ENCODE data around the gene PARN. TPM values are rescaled to one million over a fixed set of nuclear protein-coding genes. Genes with fewer than 3 reads are reported as not detected.
"Not testable (repeated sequence)": the region's sequence is repeated elsewhere in the genome, so short reads cannot be mapped to it uniquely, and the experiment has no call there.

PARN gene
- total RNA-seq, 1 experiment from 2014 or later: 57.8 TPM

DNA sequence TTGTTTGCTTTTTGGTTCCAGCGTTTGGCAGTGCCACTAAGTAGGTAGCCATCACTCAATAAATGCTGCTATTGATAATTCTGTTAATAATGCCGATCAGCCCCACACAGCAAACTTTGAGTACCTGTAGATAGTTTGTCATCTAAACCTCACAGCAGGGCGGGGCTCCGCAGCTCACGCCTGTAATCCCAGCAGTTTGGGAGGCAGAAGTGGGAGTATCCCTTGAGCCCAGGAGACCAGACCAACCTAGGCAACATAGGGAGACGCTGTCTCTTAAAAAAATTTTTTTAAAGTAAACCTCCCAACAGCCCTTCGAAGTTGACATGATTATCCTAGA, 4.3 kb upstream of the PARN start:
- H3K4me3 ChIP-seq (ENCODE audit: low read depth in 2 of 2, low read length in 2 of 2): peak overlapping the region; percentile 88 to 99
- TF ChIP-seq, protein P1, sequence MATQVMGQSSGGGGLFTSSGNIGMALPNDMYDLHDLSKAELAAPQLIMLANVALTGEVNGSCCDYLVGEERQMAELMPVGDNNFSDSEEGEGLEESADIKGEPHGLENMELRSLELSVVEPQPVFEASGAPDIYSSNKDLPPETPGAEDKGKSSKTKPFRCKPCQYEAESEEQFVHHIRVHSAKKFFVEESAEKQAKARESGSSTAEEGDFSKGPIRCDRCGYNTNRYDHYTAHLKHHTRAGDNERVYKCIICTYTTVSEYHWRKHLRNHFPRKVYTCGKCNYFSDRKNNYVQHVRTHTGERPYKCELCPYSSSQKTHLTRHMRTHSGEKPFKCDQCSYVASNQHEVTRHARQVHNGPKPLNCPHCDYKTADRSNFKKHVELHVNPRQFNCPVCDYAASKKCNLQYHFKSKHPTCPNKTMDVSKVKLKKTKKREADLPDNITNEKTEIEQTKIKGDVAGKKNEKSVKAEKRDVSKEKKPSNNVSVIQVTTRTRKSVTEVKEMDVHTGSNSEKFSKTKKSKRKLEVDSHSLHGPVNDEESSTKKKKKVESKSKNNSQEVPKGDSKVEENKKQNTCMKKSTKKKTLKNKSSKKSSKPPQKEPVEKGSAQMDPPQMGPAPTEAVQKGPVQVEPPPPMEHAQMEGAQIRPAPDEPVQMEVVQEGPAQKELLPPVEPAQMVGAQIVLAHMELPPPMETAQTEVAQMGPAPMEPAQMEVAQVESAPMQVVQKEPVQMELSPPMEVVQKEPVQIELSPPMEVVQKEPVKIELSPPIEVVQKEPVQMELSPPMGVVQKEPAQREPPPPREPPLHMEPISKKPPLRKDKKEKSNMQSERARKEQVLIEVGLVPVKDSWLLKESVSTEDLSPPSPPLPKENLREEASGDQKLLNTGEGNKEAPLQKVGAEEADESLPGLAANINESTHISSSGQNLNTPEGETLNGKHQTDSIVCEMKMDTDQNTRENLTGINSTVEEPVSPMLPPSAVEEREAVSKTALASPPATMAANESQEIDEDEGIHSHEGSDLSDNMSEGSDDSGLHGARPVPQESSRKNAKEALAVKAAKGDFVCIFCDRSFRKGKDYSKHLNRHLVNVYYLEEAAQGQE (IDR thresholded peaks at IDR 0.05; ENCODE audit: insufficient read depth in 1 of 2, low read depth in 2 of 2, low read length in 1 of 2): no peak
- ChIA-PET CTCF (interaction anchor here (0.5 kb wide), 1 partner anchor 12 kb away, joined by 6 read pairs; no protein-coding TSS in a partner anchor), POLR2A (no interaction called here)
- H3K27ac ChIP-seq (ENCODE audit: low read length): peak overlapping the region; percentile 95
- H3K36me3 ChIP-seq (ENCODE audit: control insufficient read depth, insufficient read depth, low read length): no peaks in the 10 kb centered on the region; the same call in 1 of the 2 replicates
- DNase-seq (ENCODE audit: low read depth, low spot score) (no peak), ATAC-seq (no peak)
- BruUV-seq (replicated peaks): no TSS peak
- peaks cover 39% of the 10 kb centered on the region for H3K4me1 ChIP-seq (ENCODE audit: control insufficient read depth, insufficient read depth, low read length)
- in situ Hi-C loops (cut with HindIII; ENCODE audit: low pct_unique_long_range_greater_than_20kb, low sequenced_read_pairs) (no loop called here), intact Hi-C loops (cut with micrococcal nuclease; ENCODE audit: unreplicated experiment) (loop anchor here (5.0 kb wide), 1 partner anchor 332 kb away; no protein-coding TSS in a partner anchor)
- H3K27me3 ChIP-seq (ENCODE audit: control insufficient read depth, insufficient read depth, low read length): no peaks in the 10 kb centered on the region
- no peaks in the 10 kb centered on the region for H3K9me3 ChIP-seq (ENCODE audit: control insufficient read depth, insufficient read depth, low read depth, low read length)

DNA sequence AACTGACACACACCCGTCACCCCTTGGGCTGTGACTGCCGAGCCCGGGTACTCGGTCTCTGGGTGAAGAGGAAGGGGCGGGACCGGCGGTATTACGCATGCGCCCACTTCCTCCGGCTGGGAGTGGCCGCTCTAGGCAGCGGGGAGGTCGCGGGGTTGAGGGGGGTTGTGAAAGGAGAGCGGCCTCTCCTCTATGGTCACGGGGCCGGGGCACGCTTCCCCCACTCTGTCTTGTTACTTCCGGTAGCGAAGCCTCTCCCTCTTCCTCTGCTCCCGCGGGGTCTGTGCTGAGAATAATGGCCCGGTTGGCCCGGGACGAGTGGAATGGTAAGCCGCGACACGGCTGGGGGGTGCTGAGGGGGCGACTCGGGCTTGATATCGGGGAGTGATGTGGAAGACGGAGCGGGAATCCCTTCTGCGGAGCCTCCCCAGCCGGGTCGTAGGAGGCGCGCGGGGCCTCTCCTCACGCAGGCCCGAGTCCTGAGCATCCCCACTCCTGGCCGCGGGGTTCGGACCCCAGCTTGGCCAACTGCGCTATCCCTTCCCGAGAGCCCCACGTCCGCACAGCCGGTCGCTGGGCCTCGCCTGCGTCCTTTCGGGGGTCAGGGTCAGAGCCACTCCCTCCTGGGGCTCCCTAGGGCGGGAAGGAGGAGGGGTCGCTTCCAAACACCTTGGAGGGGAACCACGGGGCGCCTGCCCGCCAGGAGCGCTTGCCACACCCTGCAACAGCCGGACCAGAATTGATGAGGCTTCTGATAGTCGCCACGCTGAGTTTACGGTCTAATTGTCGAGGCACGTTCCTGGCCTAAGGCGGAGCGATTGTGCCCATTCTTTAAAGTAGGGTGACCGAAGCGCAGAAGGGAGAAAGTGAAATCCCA, 2.9 kb upstream of the PARN start, which contains the start of gene BFAR:
Gene BFAR, plus strand, starts transcription at position 259 of the 877 bp plus-strand sequence. CDS start 11,396 bp downstream, outside the sequence.
- TSS peak; percentile 78 for BruUV-seq (replicated peaks)
- no peaks in the 10 kb centered on the region for H3K27me3 ChIP-seq (ENCODE audit: control insufficient read depth, insufficient read depth, low read length)
- DNase-seq (ENCODE audit: low read depth, low spot score) (peak; percentile 94), ATAC-seq (peak; percentile 90)
- in situ Hi-C loops (cut with HindIII; ENCODE audit: low pct_unique_long_range_greater_than_20kb, low sequenced_read_pairs) (no loop called here), intact Hi-C loops (cut with micrococcal nuclease; ENCODE audit: unreplicated experiment) (loop anchor here (5.0 kb wide), 1 partner anchor 331 kb away; no protein-coding TSS in a partner anchor)
- H3K4me1 ChIP-seq (ENCODE audit: control insufficient read depth, insufficient read depth, low read length): peaks cover 46% of the 10 kb centered on the region
- peak; percentile 91 for TF ChIP-seq SIN3A (IDR thresholded peaks at IDR 0.05; ENCODE audit: borderline replicate concordance, insufficient read depth, low read depth, low read length)
- TF ChIP-seq, protein P1 (IDR thresholded peaks at IDR 0.05; ENCODE audit: insufficient read depth in 1 of 2, low read depth in 2 of 2, low read length in 1 of 2): 0 out of 4 replicates have a peak, but pooled peaks of 1 of the 2 experiments have one; percentile 23
- peak; percentile 20; the same call in 1 of the 2 replicates for TF ChIP-seq TCF7L2 (IDR thresholded peaks at IDR 0.05; ENCODE audit: low read depth, low read length)
- peak; percentile 100 for TF ChIP-seq POLR2AphosphoS5 (IDR thresholded peaks at IDR 0.05; ENCODE audit: low read depth, low read length)
- TF ChIP-seq, protein P2, sequence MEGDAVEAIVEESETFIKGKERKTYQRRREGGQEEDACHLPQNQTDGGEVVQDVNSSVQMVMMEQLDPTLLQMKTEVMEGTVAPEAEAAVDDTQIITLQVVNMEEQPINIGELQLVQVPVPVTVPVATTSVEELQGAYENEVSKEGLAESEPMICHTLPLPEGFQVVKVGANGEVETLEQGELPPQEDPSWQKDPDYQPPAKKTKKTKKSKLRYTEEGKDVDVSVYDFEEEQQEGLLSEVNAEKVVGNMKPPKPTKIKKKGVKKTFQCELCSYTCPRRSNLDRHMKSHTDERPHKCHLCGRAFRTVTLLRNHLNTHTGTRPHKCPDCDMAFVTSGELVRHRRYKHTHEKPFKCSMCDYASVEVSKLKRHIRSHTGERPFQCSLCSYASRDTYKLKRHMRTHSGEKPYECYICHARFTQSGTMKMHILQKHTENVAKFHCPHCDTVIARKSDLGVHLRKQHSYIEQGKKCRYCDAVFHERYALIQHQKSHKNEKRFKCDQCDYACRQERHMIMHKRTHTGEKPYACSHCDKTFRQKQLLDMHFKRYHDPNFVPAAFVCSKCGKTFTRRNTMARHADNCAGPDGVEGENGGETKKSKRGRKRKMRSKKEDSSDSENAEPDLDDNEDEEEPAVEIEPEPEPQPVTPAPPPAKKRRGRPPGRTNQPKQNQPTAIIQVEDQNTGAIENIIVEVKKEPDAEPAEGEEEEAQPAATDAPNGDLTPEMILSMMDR (IDR thresholded peaks at IDR 0.05): no peak
- ChIA-PET CTCF (no interaction called here), POLR2A (no interaction called here)
- H3K27ac ChIP-seq (ENCODE audit: low read length): peak within 1 kb of the TSS; percentile 99
- peaks cover 8% of the 10 kb centered on the region for H3K36me3 ChIP-seq (ENCODE audit: control insufficient read depth, insufficient read depth, low read length)
- no peaks in the 10 kb centered on the region for H3K9me3 ChIP-seq (ENCODE audit: control insufficient read depth, insufficient read depth, low read depth, low read length)
- H3K4me3 ChIP-seq (ENCODE audit: low read depth in 2 of 2, low read length in 2 of 2): peak within 1 kb of the TSS; percentile 88 to 99

DNA sequence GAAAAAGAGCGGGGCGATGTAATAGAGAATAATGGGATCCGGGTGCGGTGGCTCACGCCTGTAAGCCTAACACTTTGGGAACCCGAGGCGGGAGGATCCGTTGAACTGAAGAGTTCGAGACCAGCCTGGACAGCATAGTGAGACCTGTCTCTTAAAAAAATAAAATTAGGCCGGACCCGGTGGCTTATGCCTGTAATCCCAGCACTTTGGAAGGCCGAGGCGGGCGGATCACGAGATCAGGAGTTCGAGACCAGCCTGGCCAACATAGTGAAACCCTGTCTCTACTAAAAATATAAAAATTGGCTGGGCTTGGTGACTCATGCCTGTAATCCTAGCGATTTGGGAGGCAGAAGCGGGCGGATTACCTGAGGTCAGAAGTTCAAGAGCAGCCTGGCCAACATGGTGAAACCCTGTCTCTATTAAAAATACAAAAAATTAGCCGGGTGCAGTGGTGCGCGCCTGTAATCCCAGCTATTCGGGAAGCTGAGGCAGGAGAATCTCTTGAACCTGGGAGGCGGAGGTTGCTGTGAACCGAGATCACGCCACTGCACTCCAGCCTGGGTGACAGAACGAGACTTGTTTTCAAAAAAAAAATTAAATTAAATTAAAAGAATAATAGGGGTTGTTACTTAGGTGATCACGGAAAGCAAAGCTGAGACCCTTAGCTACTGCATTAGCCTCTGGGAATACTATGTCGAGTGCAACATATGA, 715 bp upstream of the PARN start:
- intact Hi-C loops (cut with micrococcal nuclease; ENCODE audit: unreplicated experiment): loop anchor here (5.0 kb wide), 1 partner anchor 328 kb away; no protein-coding TSS in a partner anchor
- Histone ChIP-seq H3K36me3 (ENCODE audit: control insufficient read depth, insufficient read depth, low read length) (peaks cover 20% of the 10 kb centered on the region), H3K4me3 (ENCODE audit: low read depth in 2 of 2, low read length in 2 of 2) (peak overlapping the region; percentile 77 to 95), H3K27ac (ENCODE audit: low read length) (peak overlapping the region; percentile 99), H3K4me1 (ENCODE audit: control insufficient read depth, insufficient read depth, low read length) (peaks cover 38% of the 10 kb centered on the region)
- BruUV-seq (replicated peaks); H3K27me3 ChIP-seq (ENCODE audit: control insufficient read depth, insufficient read depth, low read length); CTCF ChIA-PET; H3K9me3 ChIP-seq (ENCODE audit: control insufficient read depth, insufficient read depth, low read depth, low read length); DNase-seq (ENCODE audit: low read depth, low spot score); in situ Hi-C loops (cut with HindIII; ENCODE audit: low pct_unique_long_range_greater_than_20kb, low sequenced_read_pairs); POLR2A ChIA-PET: not testable (repeated sequence)
- ATAC-seq: peak; percentile 3
